ENCODE measurements around the gene RAC3. TPM values are rescaled to one million over a fixed set of nuclear protein-coding genes. Genes with fewer than 3 reads are reported as not detected.
A peak's percentile ranks its signal among the peaks of the same experiment; 100 is the strongest.

Gene RAC3
- total RNA-seq, 1 experiment from 2014 or later = 84.8 TPM

DNA sequence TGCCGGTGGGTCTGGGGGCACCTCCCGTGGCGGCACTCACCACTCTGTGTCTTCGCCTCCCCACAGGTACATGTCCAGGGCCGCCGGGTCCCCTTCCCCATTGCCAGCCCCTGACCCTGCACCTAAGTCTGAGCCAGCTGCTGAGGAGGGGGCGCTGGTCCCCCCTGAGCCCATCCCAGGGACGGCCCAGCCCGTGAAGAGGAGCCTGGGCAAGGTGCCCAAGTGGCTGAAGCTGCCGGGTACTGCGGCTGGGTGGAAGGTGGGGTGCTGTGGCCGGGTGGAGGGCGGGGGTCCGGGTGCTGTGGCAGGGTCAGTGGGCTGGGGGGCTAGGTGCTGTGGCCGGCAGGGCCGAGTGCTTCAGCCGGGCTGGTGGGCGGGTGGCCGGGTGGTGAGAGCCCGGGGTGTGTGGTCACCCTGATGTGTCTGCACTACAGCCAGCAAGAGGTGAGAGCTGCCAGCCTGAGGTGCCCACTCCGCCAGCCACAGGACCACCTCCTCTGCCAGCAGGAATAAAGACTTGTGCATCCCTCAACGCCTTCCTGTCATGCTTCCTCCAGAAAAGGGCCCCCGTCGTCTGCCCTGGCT lies 14.5 kb upstream of the RAC3 start:
- no peaks in the 10 kb centered on the region for H3K9me3 ChIP-seq (ENCODE audit: control insufficient read depth, low read depth, low read length)
- no peak for DNase-seq
- H2BK15ac ChIP-seq (ENCODE audit: low read depth, low read length) = no peak overlapping the region
- no peaks in the 10 kb centered on the region for H3K27me3 Mint-ChIP-seq (ENCODE audit: low read depth)
- H3K14ac ChIP-seq (ENCODE audit: insufficient read depth, low read length) = no peak overlapping the region
- H4K91ac ChIP-seq (ENCODE audit: insufficient read length, low read depth, low read length) = no peak overlapping the region
- no peak overlapping the region for H3T11ph ChIP-seq (ENCODE audit: low read length)
- H3K4ac ChIP-seq (ENCODE audit: low read depth, low read length) = no peak overlapping the region
- H3K9ac ChIP-seq (ENCODE audit: extremely low read depth, insufficient read length, low read length) = no peak overlapping the region
- H2BK20ac ChIP-seq (ENCODE audit: low read depth, low read length, poor library complexity, severe bottlenecking) = no peak overlapping the region
- no peak overlapping the region for H4K8ac ChIP-seq (replicated peaks; ENCODE audit: insufficient read length, low read depth, low read length)
- H3K56ac ChIP-seq (ENCODE audit: insufficient read length, low read depth, low read length) = no peak overlapping the region
- no peaks in the 10 kb centered on the region for H3K4me1 ChIP-seq (ENCODE audit: insufficient read depth, low read length)
- 0 out of 7 replicates have a peak overlapping the region, but pooled peaks of 1 of the 3 experiments have one; percentile 40 for H3K27ac Mint-ChIP-seq
- no peaks in the 10 kb centered on the region for H4K20me1 ChIP-seq (ENCODE audit: control insufficient read depth, insufficient read depth, insufficient read length)
- H3K23ac ChIP-seq (ENCODE audit: insufficient read length, low read depth, low read length) = no peak overlapping the region
- H3K4me1 Mint-ChIP-seq = peaks cover 7 to 10% of the 10 kb centered on the region in 2 experiments
- H3K79me2 ChIP-seq (ENCODE audit: insufficient read depth, low read length) = no peaks in the 10 kb centered on the region
- H2AFZ ChIP-seq (ENCODE audit: low read length) = no peak overlapping the region
- H3K23me2 ChIP-seq (ENCODE audit: insufficient read length, low read depth, low read length, poor library complexity, severe bottlenecking) = peaks cover 2% of the 10 kb centered on the region
- H3K18ac ChIP-seq (ENCODE audit: insufficient read length, low read depth, low read length) = no peak overlapping the region
- H2AK5ac ChIP-seq (ENCODE audit: insufficient read length, low read length) = no peak overlapping the region
- no CpG with 5 or more reads among the region's 24 CpGs for WGBS (ENCODE audit: extremely low coverage, insufficient read length, low lambda C conversion rate)
- H2BK12ac ChIP-seq (ENCODE audit: insufficient read length, low read depth, low read length) = no peak overlapping the region
- H3K27ac ChIP-seq (ENCODE audit: insufficient read length, low read depth, low read length) = no peak overlapping the region
- no peak for TF ChIP-seq CTCF (conservative IDR thresholded peaks at IDR 0.05)
- no peak overlapping the region for H2BK120ac ChIP-seq (ENCODE audit: low read depth, low read length, poor library complexity, severe bottlenecking)
- no peak overlapping the region for H4K5ac ChIP-seq (ENCODE audit: insufficient read length, low read depth, low read length)
- no peak overlapping the region for H3K4me3 Mint-ChIP-seq
- no peaks in the 10 kb centered on the region for H3K79me1 ChIP-seq (ENCODE audit: insufficient read depth, low read depth, low read length, poor library complexity, severe bottlenecking)
- H3K36me3 Mint-ChIP-seq (ENCODE audit: insufficient read depth in 1 of 3, low read depth in 3 of 3) = peaks cover 2 to 8% (median 3%) of the 10 kb centered on the region in 3 experiments; a peak in 4 of 7 replicates
- H3K27me3 ChIP-seq (ENCODE audit: insufficient read depth, low read length) = no peaks in the 10 kb centered on the region
- no peaks in the 10 kb centered on the region for H3K9me3 Mint-ChIP-seq
- H2BK5ac ChIP-seq (ENCODE audit: insufficient read length, low read length) = no peak overlapping the region
- no peak overlapping the region for H3K4me2 ChIP-seq (ENCODE audit: insufficient read depth, insufficient read length, low read length)

Data from H9 (cell line).